ENCODE measurements around the gene DNAH2.

GRCh38 chr17:7859028-7859427 is 141.5 kb downstream of the DNAH2 start:
- no peak for TF ChIP-seq YY1 (IDR thresholded peaks at IDR 0.05; ENCODE audit: low read depth, low read length)
- TF ChIP-seq CTCF (IDR thresholded peaks at IDR 0.05; ENCODE audit: control extremely low read depth in 1 of 3, insufficient read depth in 1 of 3, low read depth in 1 of 3, low read length in 3 of 3): no peak
- TF ChIP-seq RBBP5 (IDR thresholded peaks at IDR 0.05; ENCODE audit: borderline replicate concordance, low read depth, low read length): no peak
- TF ChIP-seq JUN (IDR thresholded peaks at IDR 0.05; ENCODE audit: low read depth, low read length): no peak
- no peak for TF ChIP-seq BRCA1 (IDR thresholded peaks at IDR 0.05; ENCODE audit: low read depth, low read length)
- no peak for TF ChIP-seq ATF2 (IDR thresholded peaks at IDR 0.05; ENCODE audit: low read length)
- TF ChIP-seq POLR2A (IDR thresholded peaks at IDR 0.05; ENCODE audit: control extremely low read depth in 1 of 2, low read depth in 2 of 2, low read length in 2 of 2): no peak
- TF ChIP-seq CREB1 (IDR thresholded peaks at IDR 0.05): no peak
